AG09319 (cell line): ENCODE data around the gene LRRC52.

ENCODE experiments used
- DNase-seq: peaks from one replicate; pipeline ENCODE4 v3.0.0-alpha.2; 2010; ENCODE audit warnings: low read depth; ENCODE audit errors: extremely low read depth
- CTCF ChIP-seq: IDR thresholded peaks from 2 replicates; pipeline ENCODE4 v1.5.1; 2011; ENCODE audit warnings: low read depth, mild to moderate bottlenecking, inconsistent platforms, low read length, moderate library complexity

LRRC52 gene

GRCh38 chr1:165543532-165544438 lies at the start of gene LRRC52:
Gene LRRC52 (plus strand): TSS chr1:165544000. CDS start chr1:165544297, 297 bp downstream.
- no peak for DNase-seq

DNA sequence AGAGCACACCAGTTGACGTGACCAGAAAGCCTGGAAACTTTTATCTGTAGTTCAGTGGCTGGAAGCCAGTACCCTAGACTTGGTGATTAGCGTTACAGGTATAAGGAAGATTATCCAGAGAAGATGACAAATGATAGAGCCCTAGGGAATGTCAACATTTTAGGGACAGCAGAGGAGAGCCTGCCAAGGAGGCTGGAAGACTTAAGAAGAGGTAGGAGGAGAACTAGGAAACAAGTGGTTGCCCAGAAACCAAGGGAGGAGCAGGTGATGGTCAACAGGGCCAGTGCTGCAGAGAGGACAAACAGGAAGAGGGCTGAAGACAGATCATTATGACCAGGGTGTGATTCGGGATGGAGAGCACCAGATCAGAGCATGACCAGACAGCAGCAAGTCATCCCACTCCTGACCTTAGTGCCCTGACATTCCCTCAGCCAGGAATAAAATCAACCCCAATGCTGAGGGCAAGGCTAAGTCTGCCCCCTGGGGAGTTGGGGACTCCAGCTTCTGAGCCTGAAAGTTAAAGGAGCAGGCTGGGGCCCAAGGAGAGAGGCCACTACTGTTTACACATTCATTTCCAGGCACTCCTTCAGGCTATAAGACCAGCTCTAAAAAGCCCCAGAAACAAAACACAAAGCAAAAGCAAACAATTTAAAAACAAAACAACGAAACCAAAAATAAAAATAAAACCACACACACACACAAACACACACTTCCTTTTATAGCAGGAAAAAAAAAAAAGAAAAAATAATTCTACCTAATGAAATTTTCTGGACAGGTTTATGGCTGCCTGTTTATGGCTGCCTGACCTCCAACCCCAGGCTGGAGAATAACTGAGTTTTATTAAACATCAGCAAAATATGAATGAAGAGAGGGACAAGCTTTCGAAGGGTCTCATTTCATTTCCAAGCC lies 48.6 kb upstream of the LRRC52 start:
- DNase-seq, result no peak
- TF ChIP-seq CTCF, result no peak

More at GRCh38 chr1:165543532-165544438, at the start of gene LRRC52:
- no peak for TF ChIP-seq CTCF

GRCh38 chr1:165495858-165496205 lies 48.0 kb upstream of the LRRC52 start:
- DNase-seq, result no peak
- no peak for TF ChIP-seq CTCF

DNA sequence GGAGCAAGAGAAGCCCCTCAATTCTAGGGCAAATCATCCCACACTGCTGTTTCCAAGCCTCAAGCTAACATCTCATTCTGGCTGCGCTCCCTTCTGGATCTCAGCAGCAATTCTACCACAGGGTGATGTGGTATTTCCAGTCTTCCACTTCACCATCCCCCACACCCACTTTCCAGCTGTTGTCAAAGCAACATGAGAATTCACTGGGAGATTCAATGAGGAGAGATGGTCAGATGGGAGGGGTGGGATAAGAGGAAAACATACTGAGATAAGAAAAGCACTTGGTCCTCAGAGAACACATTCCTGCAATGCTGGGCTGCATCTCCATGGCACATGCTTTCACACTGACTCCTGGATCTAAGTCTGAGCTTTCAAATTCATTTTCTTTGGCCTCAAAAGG lies 47.3 kb upstream of the LRRC52 start:
- no peak for TF ChIP-seq CTCF

GRCh38 chr1:165497069-165498013 lies 46.5 kb upstream of the LRRC52 start:
- no peak for DNase-seq
- TF ChIP-seq CTCF, result no peak

More for the DNA sequence above, 47.3 kb upstream of the LRRC52 start:
- DNase-seq, result no peak

GRCh38 chr1:165501330-165501969 lies 42.4 kb upstream of the LRRC52 start:
- no peak for DNase-seq
- no peak for TF ChIP-seq CTCF
